PFSK-1 (cell line): ENCODE data around the gene SELENOV.

Experiments used
- FOXP2 ChIP-seq: optimal IDR thresholded peaks from 2 replicates; pipeline ENCODE3; 2011; ENCODE audit warnings: borderline replicate concordance, control low read depth, inconsistent platforms; ENCODE audit not compliant: insufficient read depth; ENCODE audit errors: extremely low read length, extremely low read depth
- POLR2AphosphoS5 ChIP-seq: IDR thresholded peaks from 2 replicates; pipeline ENCODE4 v1.6.1; 2012; ENCODE audit warnings: low read depth, mild to moderate bottlenecking, control low read depth, low read length, moderate library complexity
- REST ChIP-seq, 2 experiments: IDR thresholded peaks; 2 replicates each; pipeline versions ENCODE4 v1.6.1 to v1.8.0; 2011 to 2012; ENCODE audit warnings: low read depth in 2 of 2, low read length in 2 of 2, control low read depth in 1 of 2, inconsistent platforms in 1 of 2, mild to moderate bottlenecking in 1 of 2, moderate library complexity in 1 of 2; ENCODE audit not compliant: insufficient read depth in 1 of 2
- SIN3A ChIP-seq: IDR thresholded peaks from 2 replicates; pipeline ENCODE4 v1.6.1; 2012; ENCODE audit warnings: mild to moderate bottlenecking, low read length, moderate library complexity, borderline replicate concordance; ENCODE audit not compliant: insufficient read depth
- TAF1 ChIP-seq: IDR thresholded peaks from 2 replicates; pipeline ENCODE4 v1.6.1; 2012; ENCODE audit warnings: low read length, control low read depth, borderline replicate concordance; ENCODE audit not compliant: insufficient read depth

SELENOV gene

GRCh38 chr19:39515551-39516191 is 732 bp downstream of the SELENOV start:
- TF ChIP-seq POLR2AphosphoS5 = no peak
- TF ChIP-seq FOXP2 = no peak
- no peak for TF ChIP-seq TAF1
- TF ChIP-seq REST (IDR thresholded peaks at IDR 0.05; ENCODE audit: insufficient read depth in 1 of 2, low read depth in 2 of 2, low read length in 2 of 2) = no peak
- no peak for TF ChIP-seq SIN3A

- no peak for TF ChIP-seq FOXP2
- TF ChIP-seq REST (IDR thresholded peaks at IDR 0.05; ENCODE audit: insufficient read depth in 1 of 2, low read depth in 2 of 2, low read length in 2 of 2) = no peak
- TF ChIP-seq SIN3A = no peak
- no peak for TF ChIP-seq TAF1
These were observed 1.3 kb downstream of the SELENOV start for GRCh38 chr19:39516270-39516669.

GRCh38 chr19:39517432-39517831 is 2.5 kb downstream of the SELENOV start:
- TF ChIP-seq POLR2AphosphoS5 (no peak), FOXP2 (no peak), REST (IDR thresholded peaks at IDR 0.05; ENCODE audit: insufficient read depth in 1 of 2, low read depth in 2 of 2, low read length in 2 of 2) (no peak), SIN3A (no peak), TAF1 (no peak)

GRCh38 chr19:39518458-39518857 is 3.5 kb downstream of the SELENOV start:
- no peak for TF ChIP-seq POLR2AphosphoS5
- TF ChIP-seq TAF1 = no peak
- no peak for TF ChIP-seq FOXP2
- no peak for TF ChIP-seq REST (IDR thresholded peaks at IDR 0.05; ENCODE audit: insufficient read depth in 1 of 2, low read depth in 2 of 2, low read length in 2 of 2)
- no peak for TF ChIP-seq SIN3A

- no peak for TF ChIP-seq TAF1
- no peak for TF ChIP-seq FOXP2
- TF ChIP-seq REST (IDR thresholded peaks at IDR 0.05; ENCODE audit: insufficient read depth in 1 of 2, low read depth in 2 of 2, low read length in 2 of 2) = no peak
- no peak for TF ChIP-seq SIN3A
- no peak for TF ChIP-seq POLR2AphosphoS5
These were observed 4.0 kb downstream of the SELENOV start for GRCh38 chr19:39518975-39519374.
